T-helper 2 cell treated with Interferon-gamma antibody and Interleukin-4, amounts not matched to agents 5 μg/mL and 100 μg/mL, for 36 hours (primary cell): ENCODE measurements around the gene CTNND2.

Experiments used
- DNase-seq: peaks from one replicate; pipeline ENCODE4 v3.0.0; 2021; ENCODE audit warnings: low spot score
- H3K27ac Mint-ChIP-seq: one replicate; pipeline ENCODE4 v1.8.0; 2021; ENCODE audit warnings: mild to moderate bottlenecking, mixed read lengths
- H3K27me3 Mint-ChIP-seq: one replicate; pipeline ENCODE4 v1.8.0; 2021; ENCODE audit warnings: low read depth, mixed read lengths
- H3K36me3 Mint-ChIP-seq: one replicate; pipeline ENCODE4 v1.8.0; 2021; ENCODE audit warnings: low read depth, mixed read lengths
- H3K4me1 Mint-ChIP-seq: one replicate; pipeline ENCODE4 v1.8.0; 2021; ENCODE audit warnings: low read depth, mixed read lengths
- H3K4me3 Mint-ChIP-seq: one replicate; pipeline ENCODE4 v1.8.0; 2022; ENCODE audit warnings: mild to moderate bottlenecking, moderate library complexity, mixed read lengths
- H3K9me3 Mint-ChIP-seq: one replicate; pipeline ENCODE4 v1.8.0; 2021; ENCODE audit warnings: mixed read lengths

Gene CTNND2

GRCh38 chr5:11258001-11258400, 646.2 kb downstream of the CTNND2 start:
- no peaks in the 10 kb centered on the region for H3K27me3 Mint-ChIP-seq
- no peaks in the 10 kb centered on the region for H3K9me3 Mint-ChIP-seq
- H3K4me1 Mint-ChIP-seq, result no peaks in the 10 kb centered on the region
- no peaks in the 10 kb centered on the region for H3K36me3 Mint-ChIP-seq
- no peak for DNase-seq
- H3K27ac Mint-ChIP-seq, result no peak overlapping the region
- no peak overlapping the region for H3K4me3 Mint-ChIP-seq

- Mint-ChIP-seq H3K4me1 (no peaks in the 10 kb centered on the region), H3K9me3 (no peaks in the 10 kb centered on the region), H3K4me3 (no peak overlapping the region)
These were observed 651.7 kb downstream of the CTNND2 start for GRCh38 chr5:11252523-11252922.

GRCh38 chr5:11252075-11252474, 652.2 kb downstream of the CTNND2 start:
- Mint-ChIP-seq H3K9me3 (no peaks in the 10 kb centered on the region), H3K27ac (no peak overlapping the region), H3K4me1 (no peaks in the 10 kb centered on the region), H3K27me3 (no peaks in the 10 kb centered on the region), H3K4me3 (no peak overlapping the region), H3K36me3 (no peaks in the 10 kb centered on the region)
- DNase-seq, result no peak

More at GRCh38 chr5:11252523-11252922, 651.7 kb downstream of the CTNND2 start:
- Mint-ChIP-seq H3K36me3 (no peaks in the 10 kb centered on the region), H3K27me3 (no peaks in the 10 kb centered on the region), H3K27ac (no peak overlapping the region)
- no peak for DNase-seq

- H3K4me1 Mint-ChIP-seq, result no peaks in the 10 kb centered on the region
- H3K4me3 Mint-ChIP-seq, result no peak overlapping the region
- H3K36me3 Mint-ChIP-seq, result no peaks in the 10 kb centered on the region
- DNase-seq, result no peak
- no peaks in the 10 kb centered on the region for H3K27me3 Mint-ChIP-seq
- H3K9me3 Mint-ChIP-seq, result no peaks in the 10 kb centered on the region
- H3K27ac Mint-ChIP-seq, result no peak overlapping the region
These were observed 653.0 kb downstream of the CTNND2 start for GRCh38 chr5:11251247-11251646.

- Mint-ChIP-seq H3K27me3 (no peaks in the 10 kb centered on the region), H3K4me1 (no peaks in the 10 kb centered on the region), H3K9me3 (no peaks in the 10 kb centered on the region), H3K36me3 (no peaks in the 10 kb centered on the region), H3K4me3 (no peak overlapping the region), H3K27ac (no peak overlapping the region)
- no peak for DNase-seq
These were observed 655.3 kb downstream of the CTNND2 start for GRCh38 chr5:11248966-11249365.

- Mint-ChIP-seq H3K4me1 (no peaks in the 10 kb centered on the region), H3K9me3 (no peaks in the 10 kb centered on the region)
These were observed 657.0 kb downstream of the CTNND2 start for GRCh38 chr5:11247224-11247623.

GRCh38 chr5:11240293-11241190, 663.7 kb downstream of the CTNND2 start:
- no peaks in the 10 kb centered on the region for H3K27me3 Mint-ChIP-seq
- H3K36me3 Mint-ChIP-seq, result no peaks in the 10 kb centered on the region
- no peaks in the 10 kb centered on the region for H3K4me1 Mint-ChIP-seq
- no peak overlapping the region for H3K4me3 Mint-ChIP-seq
- H3K27ac Mint-ChIP-seq, result no peak overlapping the region
- DNase-seq, result no peak
- H3K9me3 Mint-ChIP-seq, result peaks cover 10% of the 10 kb centered on the region

More at GRCh38 chr5:11247224-11247623, 657.0 kb downstream of the CTNND2 start:
- Mint-ChIP-seq H3K36me3 (no peaks in the 10 kb centered on the region), H3K27ac (no peak overlapping the region), H3K4me3 (no peak overlapping the region), H3K27me3 (no peaks in the 10 kb centered on the region)
- no peak for DNase-seq

GRCh38 chr5:11239261-11240015, 664.8 kb downstream of the CTNND2 start:
- Mint-ChIP-seq H3K9me3 (peaks cover 10% of the 10 kb centered on the region), H3K4me1 (peaks cover 7% of the 10 kb centered on the region), H3K36me3 (no peaks in the 10 kb centered on the region), H3K27ac (no peak overlapping the region), H3K27me3 (no peaks in the 10 kb centered on the region), H3K4me3 (no peak overlapping the region)
- DNase-seq, result no peak

- H3K9me3 Mint-ChIP-seq, result peaks cover 11% of the 10 kb centered on the region
- no peaks in the 10 kb centered on the region for H3K27me3 Mint-ChIP-seq
- H3K4me3 Mint-ChIP-seq, result no peak overlapping the region
- H3K27ac Mint-ChIP-seq, result no peak overlapping the region
- no peaks in the 10 kb centered on the region for H3K36me3 Mint-ChIP-seq
- peaks cover 8% of the 10 kb centered on the region for H3K4me1 Mint-ChIP-seq
- no peak for DNase-seq
These were observed 669.7 kb downstream of the CTNND2 start for GRCh38 chr5:11234501-11234911.

- Mint-ChIP-seq H3K4me3 (no peak overlapping the region), H3K4me1 (peaks cover 8% of the 10 kb centered on the region), H3K9me3 (peaks cover 11% of the 10 kb centered on the region), H3K36me3 (no peaks in the 10 kb centered on the region), H3K27ac (no peak overlapping the region), H3K27me3 (no peaks in the 10 kb centered on the region)
- DNase-seq, result no peak
These were observed 673.4 kb downstream of the CTNND2 start for GRCh38 chr5:11230890-11231289.

- Mint-ChIP-seq H3K27ac (no peak overlapping the region), H3K4me1 (no peaks in the 10 kb centered on the region), H3K27me3 (no peaks in the 10 kb centered on the region), H3K36me3 (no peaks in the 10 kb centered on the region), H3K4me3 (no peak overlapping the region), H3K9me3 (peaks cover 8% of the 10 kb centered on the region)
- DNase-seq, result no peak
These were observed 677.2 kb downstream of the CTNND2 start for GRCh38 chr5:11227064-11227463.

- Mint-ChIP-seq H3K36me3 (no peaks in the 10 kb centered on the region), H3K27ac (no peak overlapping the region), H3K27me3 (no peaks in the 10 kb centered on the region), H3K4me1 (no peaks in the 10 kb centered on the region), H3K4me3 (no peak overlapping the region), H3K9me3 (no peaks in the 10 kb centered on the region)
- no peak for DNase-seq
These were observed 679.6 kb downstream of the CTNND2 start for GRCh38 chr5:11224436-11225187.

GRCh38 chr5:11222169-11222568, 682.1 kb downstream of the CTNND2 start:
- Mint-ChIP-seq H3K27me3 (no peaks in the 10 kb centered on the region), H3K9me3 (no peaks in the 10 kb centered on the region), H3K4me3 (no peak overlapping the region), H3K4me1 (no peaks in the 10 kb centered on the region), H3K36me3 (no peaks in the 10 kb centered on the region), H3K27ac (no peak overlapping the region)
- DNase-seq, result no peak
